Measurements from ENCODE around the gene DNAH17. TPM values are rescaled to one million over a fixed set of nuclear protein-coding genes. Genes with fewer than 3 reads are reported as not detected.

DNAH17 gene, protein sequence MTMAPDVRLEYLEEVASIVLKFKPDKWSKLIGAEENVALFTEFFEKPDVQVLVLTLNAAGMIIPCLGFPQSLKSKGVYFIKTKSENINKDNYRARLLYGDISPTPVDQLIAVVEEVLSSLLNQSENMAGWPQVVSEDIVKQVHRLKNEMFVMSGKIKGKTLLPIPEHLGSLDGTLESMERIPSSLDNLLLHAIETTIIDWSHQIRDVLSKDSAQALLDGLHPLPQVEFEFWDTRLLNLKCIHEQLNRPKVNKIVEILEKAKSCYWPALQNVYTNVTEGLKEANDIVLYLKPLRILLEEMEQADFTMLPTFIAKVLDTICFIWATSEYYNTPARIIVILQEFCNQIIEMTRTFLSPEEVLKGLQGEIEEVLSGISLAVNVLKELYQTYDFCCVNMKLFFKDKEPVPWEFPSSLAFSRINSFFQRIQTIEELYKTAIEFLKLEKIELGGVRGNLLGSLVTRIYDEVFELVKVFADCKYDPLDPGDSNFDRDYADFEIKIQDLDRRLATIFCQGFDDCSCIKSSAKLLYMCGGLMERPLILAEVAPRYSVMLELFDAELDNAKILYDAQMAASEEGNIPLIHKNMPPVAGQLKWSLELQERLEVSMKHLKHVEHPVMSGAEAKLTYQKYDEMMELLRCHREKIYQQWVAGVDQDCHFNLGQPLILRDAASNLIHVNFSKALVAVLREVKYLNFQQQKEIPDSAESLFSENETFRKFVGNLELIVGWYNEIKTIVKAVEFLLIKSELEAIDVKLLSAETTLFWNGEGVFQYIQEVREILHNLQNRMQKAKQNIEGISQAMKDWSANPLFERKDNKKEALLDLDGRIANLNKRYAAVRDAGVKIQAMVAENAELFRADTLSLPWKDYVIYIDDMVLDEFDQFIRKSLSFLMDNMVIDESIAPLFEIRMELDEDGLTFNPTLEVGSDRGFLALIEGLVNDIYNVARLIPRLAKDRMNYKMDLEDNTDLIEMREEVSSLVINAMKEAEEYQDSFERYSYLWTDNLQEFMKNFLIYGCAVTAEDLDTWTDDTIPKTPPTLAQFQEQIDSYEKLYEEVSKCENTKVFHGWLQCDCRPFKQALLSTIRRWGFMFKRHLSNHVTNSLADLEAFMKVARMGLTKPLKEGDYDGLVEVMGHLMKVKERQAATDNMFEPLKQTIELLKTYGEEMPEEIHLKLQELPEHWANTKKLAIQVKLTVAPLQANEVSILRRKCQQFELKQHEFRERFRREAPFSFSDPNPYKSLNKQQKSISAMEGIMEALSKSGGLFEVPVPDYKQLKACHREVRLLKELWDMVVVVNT (N-terminal part only)
- 0.81 TPM for total RNA-seq
- long read RNA-seq, partial matches to known transcripts, result 0 of 3 reads
- long read RNA-seq, other reads (novel, unspliced or antisense), result 3 of 3 reads

DNA sequence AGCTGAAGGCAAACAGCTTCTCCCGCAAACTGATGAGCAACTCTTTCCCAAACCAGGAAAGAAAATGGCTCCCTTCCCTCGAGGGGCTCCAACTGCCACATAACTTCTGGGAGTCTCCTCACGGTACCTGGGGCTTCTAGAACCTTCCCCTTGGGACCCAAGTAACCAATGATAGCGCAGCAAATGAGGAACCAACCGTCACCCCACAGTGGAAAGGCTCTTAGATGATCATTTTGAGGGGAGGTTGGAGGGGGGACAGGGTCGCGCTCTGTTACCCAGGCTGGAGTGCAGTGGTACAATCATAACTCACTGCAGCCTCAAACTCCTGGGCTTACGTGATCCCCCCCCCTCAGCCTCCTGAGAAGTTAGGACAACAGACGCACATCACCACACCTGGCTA is at the start of gene DNAH17:
Gene DNAH17 (minus strand): TSS at position 101 of the 400 bp plus-strand sequence. CDS start 2,339 bp downstream, outside the sequence.
- intact Hi-C loops (cut with DNase I), result no loop called here
- no peak for DNase-seq (ENCODE audit: low spot score)

DNA sequence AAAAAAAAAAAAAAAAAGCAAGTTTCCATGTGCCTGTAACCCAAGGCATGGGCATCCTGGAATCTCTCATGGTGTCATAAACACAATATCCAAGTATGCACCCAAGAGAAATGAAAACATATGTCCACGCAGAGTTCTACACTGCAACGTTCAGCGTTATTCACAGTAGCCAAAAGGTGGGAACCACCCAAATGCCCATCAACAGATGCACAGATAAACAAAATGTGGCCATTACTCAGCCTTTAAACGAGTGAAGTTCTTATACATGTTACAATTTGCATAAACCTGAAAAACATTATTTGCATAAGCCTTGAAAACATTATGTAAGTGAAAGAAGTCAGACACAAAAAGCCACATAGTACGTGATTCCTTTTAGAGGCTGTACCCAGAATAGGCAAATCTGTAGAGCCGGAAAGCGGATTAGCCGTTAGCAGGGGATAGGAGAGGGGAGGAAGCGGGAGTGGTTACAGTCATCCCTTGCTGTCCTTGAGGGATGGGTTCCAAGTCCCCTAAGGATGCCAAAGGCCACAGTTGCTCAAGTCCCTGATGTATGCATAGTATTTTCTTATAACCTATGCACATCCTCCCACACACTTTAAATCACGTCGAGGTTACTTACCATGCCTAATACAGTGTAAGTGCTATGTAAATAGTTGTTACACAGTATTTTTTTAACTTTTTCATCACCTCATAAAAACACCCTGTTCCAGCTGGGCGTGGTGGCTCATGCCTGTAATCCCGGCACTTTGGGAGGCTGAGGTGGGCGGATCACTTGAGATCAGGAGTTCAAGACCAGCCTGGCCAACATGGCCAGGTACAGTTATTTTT is 47.3 kb upstream of the DNAH17 start:
- intact Hi-C loops (cut with DNase I), result no loop called here
- no peak for DNase-seq (ENCODE audit: low spot score)

DNA sequence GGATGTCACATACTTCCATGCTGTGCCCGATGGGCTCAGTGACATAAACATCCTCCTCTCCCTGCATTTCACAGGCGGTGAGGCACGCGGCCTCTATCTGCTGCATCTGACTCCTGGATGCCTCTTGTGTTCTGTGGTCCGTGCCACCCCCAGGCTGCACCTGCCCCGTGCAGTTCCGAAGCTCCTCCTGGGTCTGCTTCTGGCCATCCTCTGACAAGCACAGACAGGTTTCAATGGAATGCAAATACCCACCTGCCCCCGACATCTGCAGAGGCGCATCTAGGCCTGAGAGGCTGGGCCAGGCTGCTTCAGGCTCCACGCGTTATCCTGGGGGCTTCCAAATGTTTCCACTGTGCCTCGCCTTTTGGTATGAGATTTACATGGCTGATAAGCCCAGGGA is 46.3 kb upstream of the DNAH17 start:
- intact Hi-C loops (cut with DNase I), result no loop called here
- DNase-seq (ENCODE audit: low spot score), result no peak

DNA sequence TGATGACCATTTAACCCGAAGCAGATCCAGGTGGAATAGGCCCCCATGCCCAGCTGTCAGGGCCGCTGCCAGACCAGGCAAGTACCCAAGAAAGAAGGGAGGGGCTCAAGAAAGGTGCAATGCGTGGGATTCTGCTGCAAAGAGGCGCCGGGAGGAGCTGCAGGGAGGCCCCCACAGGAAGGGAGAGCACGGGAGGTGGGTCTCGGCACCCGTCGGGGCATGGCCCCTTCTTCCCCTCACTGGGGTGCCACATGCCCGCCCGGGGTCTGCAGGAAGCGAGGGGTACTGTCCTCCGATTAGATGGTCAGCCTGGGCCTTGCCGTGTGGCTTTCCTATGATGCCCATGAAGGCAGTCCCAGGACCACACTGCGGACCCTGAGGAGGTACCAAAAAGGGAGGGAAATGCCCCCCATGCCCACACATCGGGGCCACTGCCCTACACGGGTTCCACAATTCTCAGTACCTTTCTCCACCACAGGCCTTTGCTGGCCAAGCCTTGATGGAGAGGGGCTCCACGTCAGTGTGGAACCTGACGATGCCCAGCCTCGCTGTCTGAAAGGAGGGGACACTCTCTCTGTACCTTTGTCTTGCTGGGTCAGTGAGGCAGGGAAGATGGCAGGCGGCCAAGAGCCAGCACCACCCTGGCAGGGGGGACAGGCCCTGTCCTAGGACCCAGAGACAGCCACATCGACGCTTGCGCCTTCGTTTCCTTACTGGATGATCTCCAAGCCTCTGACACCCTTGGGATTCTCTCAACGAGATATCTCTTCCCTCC is 45.5 kb upstream of the DNAH17 start:
- intact Hi-C loops (cut with DNase I), result no loop called here
- no peak for DNase-seq (ENCODE audit: low spot score)

DNA sequence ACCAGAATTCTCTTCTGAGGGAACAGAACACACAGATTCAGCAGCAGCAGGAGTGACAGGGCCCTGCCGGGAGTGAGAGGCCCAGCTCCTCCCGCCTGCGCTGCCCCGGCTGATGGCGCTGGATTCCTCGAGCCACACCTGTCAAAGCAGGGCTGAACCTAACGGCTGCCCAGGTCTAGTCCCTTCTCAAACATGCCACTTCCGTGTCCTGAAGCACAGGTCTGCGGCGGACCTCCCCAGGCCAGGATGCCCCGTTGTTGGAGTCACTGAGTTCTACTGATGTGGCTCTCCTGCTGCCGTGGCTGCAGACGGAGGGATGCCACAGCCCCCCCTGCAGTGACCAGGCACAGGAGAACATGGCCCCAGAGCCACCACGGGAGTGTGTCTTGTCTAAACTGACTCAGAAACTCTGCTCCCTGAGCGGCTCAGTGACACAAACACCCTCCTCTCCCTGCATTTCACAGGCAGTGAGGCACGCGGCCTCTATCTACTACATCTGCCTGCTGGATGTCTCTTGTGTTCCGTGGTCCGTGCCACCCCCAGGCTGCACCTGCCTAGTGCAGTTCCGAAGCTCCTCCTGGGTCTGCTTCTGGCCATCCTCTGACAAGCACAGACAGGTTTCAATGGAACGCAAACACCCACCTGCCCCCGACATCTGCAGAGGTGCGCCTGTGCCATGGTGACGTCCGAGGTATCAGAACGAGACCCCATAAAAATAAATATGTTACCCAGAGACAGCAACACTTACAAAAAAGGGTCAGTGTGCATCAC is 44.7 kb upstream of the DNAH17 start:
- no peak for DNase-seq (ENCODE audit: low spot score)

DNA sequence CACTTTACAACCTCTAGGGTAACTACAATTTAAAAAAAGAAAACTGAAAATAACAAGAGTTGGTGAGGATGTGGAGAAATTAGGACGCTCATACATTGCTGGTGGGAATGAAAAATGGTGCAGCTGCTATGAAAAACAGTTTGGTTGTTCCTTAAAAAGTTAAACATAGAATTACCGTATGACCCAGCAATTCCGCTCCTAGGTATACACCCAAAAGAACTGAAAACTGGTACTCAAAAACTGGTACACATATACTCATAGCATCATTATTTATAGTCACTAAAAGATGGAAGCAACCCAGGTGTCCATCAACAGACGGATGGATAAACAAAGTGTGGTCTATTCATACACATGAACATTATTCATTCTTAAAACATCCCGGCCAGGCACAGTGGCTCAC is 42.9 kb upstream of the DNAH17 start:
- intact Hi-C loops (cut with DNase I), result no loop called here
- DNase-seq (ENCODE audit: low spot score), result no peak

More for the DNA sequence above, 44.7 kb upstream of the DNAH17 start:
- intact Hi-C loops (cut with DNase I), result no loop called here

DNA sequence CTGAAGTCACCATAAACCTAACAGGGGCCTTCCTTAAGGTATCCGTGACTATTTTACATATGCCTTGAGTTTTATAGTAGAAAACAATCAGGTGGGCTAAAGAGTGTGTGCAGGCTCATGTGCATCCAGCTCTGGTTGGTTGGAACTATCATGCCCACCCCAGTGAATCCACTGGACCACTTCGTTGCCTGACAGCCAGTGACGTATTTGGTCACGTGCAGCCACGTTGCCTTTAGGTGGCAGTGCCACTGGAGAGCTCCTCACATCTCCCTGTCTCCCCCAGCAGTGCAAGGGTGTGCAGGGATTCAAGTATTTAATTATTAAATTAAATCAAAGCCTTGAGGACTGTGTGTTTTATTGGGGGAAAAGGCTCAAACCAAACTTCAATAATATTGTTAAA is 42.1 kb upstream of the DNAH17 start:
- DNase-seq (ENCODE audit: low spot score), result no peak
- intact Hi-C loops (cut with DNase I), result no loop called here

DNA sequence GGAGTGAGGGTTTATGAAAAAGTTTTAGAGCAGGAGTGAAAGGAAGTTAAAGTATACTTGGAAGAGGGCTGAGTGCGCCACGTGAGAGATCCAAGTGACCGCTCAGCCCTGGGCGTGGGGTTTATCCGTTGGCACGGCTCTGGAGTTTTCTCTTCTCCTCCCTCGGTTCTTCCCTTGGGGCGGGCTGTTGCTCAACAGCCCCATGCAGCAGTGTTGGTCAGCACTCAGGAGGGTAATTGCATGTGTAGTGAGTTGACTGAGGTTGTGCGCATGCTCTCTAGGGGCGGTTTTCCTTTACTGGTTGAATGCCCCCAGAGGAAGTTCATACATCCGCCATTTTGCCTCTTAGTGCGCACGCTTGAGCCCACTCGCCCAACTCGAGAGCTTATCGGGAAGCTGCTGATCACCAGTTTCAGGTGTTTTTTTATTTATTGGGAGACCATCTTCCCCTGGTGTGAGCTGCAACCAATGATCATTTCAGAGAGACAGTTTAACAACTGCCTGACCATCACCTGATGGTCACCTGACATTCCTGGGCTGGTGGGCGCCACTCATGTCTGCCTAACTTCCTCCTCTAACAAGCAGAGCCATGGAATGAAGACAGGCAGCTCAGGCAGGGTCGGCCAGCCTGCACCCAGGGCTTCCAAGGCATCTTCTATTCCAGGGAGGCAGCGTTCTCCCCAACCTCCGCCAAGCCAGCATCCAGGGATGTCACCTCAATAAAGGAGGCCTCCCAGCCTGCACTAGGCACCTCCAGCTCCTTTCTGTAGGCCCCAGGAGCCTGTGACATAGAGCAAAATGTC is 41.3 kb upstream of the DNAH17 start:
- DNase-seq (ENCODE audit: low spot score), result no peak
- intact Hi-C loops (cut with DNase I), result no loop called here

DNA sequence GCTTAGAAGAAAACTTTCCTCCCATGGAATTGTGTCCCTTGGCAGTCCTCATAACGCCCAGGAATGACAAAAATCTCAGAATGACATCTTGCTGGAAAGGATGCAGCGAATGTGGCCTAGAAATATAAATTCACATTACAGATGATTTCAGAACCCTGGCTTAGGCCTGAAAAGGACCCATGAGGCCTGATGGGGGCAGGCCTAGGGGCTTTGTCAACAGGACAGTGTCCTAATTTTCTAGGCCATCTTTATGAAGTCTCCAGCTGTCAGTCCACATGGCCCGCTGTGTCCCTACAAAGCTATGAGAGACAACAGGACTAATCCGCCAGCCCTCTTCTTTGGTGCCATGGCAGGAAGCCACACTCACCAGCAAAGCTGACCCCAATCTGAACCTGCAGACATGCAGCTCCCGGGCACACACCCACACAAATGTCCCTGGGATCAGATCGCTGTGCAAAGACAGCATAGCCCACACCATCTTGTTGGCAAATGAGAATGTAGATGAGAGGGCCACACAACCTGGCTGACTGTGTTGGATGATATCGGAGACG is 40.4 kb upstream of the DNAH17 start:
- no peak for DNase-seq (ENCODE audit: low spot score)
- intact Hi-C loops (cut with DNase I), result no loop called here

DNA sequence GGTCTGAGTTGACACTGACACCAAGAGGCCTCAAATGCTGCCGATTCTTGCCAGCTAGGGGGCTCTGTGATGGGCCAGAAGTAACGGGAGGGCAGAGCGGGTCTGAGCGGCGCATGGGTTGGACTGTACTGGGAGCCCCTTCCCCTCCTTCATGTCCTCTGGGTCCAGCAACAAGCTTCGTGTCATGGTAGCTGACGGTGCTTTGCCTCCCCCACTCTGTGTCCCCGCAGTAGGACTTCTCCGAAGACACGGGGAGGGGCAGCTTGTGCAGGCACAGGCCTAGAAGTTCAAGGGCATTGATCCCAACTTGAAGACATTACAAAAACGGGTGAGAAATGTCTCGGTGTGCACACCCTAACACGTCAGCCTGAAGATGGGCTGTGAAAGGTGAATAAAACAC is 39.8 kb upstream of the DNAH17 start:
- intact Hi-C loops (cut with DNase I), result no loop called here
- no peak for DNase-seq (ENCODE audit: low spot score)

DNA sequence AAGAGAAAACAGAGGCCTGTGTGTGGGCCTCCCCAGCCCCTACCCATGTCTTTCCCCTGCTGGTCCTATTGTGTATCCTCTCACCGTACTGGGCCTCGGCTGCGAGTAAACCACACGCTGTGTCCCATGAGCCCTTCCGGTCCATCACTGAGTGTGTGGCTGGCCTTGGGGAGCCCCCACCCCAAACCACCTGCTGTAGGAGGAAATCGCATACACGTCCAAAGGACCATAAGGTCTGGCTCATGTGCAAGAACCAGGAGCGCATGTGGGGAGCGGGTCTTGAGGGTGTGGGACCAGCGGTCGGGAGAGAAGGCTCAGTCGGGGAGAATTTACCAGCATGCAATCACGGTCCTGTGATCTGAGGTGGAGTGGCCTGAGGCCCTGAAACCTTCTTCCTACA is 38.4 kb upstream of the DNAH17 start:
- intact Hi-C loops (cut with DNase I), result no loop called here
- no peak for DNase-seq (ENCODE audit: low spot score)

DNA sequence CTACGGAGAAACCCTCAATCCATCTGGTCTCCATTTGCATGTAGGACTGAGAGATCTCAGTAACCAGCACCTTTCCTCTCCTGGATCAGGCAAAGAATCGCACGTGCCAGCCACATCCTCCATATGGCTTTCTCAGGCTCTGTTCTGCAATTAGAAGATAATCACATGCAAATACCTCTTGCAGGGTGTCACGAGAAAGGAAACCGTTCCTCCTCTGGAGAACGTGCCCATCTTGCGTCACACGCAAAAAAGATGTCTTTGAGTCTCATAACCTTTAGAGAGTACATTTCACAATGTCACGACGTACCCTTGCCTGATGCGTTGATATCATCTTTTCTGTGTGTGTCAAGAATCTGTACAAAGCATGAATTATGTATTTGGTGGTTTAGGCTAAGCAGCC is 36.2 kb upstream of the DNAH17 start:
- DNase-seq (ENCODE audit: low spot score), result no peak
- intact Hi-C loops (cut with DNase I), result no loop called here

DNA sequence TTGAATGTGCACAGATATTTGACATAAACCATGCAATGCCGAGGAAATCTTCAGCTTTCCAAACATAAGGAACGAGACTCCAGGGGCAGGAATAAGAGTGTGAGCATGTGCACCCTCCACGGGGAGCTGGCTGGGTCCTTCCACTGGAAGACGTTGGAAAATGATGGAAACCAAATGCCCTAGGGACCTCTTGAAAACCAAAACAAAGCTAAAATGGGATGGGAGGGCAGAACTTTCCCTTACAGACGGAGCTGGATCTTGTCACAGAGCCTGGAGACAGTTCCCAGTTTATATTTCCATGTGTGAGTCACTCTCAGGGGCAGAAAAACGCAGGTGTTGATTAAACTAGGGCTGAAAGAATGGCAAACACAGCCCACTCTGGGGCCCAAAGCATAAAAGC is 34.4 kb upstream of the DNAH17 start:
- intact Hi-C loops (cut with DNase I), result loop anchor here (1.0 kb wide), 1 partner anchor 19 kb away; no protein-coding TSS in a partner anchor
- DNase-seq (ENCODE audit: low spot score), result no peak

DNA sequence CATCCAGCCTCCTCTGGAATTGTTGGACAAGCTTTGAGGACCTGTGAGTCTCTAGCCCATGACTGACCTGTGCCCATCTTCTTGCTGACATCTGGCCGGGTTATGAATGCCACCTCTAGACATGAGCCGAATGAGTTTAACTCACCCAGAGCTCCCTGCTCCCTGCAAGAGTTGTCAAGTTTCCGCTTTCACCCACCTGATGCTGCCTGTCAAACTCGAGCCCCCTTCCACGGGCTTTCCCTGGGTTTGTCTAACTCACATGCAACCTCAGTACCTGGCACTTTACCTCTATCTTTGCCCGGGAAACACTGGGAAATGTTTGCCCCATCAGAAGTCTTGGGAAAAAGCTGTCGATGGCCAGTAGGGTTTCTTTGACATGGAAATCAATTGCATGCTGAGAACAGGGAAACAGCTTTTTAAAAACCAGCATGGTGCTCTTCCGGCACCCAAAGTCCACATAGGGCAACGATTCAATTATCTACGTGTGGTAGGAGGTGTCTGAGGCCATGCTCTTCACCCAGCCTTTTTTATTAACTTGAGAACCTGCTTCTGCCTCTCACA is 33.8 kb upstream of the DNAH17 start:
- intact Hi-C loops (cut with DNase I), result loop anchor here (1.0 kb wide), 1 partner anchor 19 kb away; no protein-coding TSS in a partner anchor
- DNase-seq (ENCODE audit: low spot score), result no peak

DNA sequence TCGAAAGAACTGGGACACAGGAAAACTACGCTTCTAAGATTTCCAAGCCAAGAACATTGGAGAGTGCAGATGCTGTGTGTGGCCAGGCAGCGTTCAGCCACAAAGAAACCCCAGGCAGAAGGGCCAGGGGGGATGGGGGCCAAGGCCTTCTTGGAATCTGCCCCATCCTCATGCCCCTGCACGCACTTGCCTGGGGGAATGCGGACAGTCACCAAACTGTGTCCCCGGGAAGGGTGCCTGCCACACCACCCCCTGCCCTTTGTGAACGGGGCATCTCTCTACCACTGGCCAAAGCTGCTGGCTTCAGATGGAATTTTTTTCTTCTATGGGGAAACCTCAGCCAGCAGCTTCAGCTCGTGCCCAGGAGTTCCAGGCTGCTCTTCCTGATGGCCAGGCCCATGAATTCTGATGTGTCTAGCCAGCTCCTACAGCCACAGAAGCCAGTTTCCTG is 32.0 kb upstream of the DNAH17 start:
- intact Hi-C loops (cut with DNase I), result no loop called here
- DNase-seq (ENCODE audit: low spot score), result no peak

DNA sequence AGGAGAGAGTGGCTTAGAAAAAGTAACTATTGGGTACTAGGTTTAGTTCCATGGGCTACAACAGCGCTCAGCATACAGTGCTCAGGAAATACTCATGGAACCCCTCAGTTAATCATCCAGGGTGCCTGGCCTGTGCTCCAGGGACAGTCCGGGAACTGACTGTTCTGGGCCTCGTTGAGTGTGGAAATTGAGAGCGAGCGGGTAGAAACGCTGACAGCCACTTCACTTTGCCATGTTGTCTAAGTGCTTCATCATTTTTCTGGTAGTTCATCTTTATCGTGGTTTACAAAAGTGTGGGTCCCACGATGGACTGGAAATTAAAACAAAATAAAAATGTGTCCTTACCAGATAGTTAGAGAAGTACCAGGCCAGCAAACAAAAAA is 31.6 kb upstream of the DNAH17 start:
- intact Hi-C loops (cut with DNase I), result no loop called here
- DNase-seq (ENCODE audit: low spot score), result no peak

All from cardiac septum (tissue), 1 donor.